PC-9 (cell line): ENCODE data around the gene NFATC1. TPM values are rescaled to one million over a fixed set of nuclear protein-coding genes. Genes with fewer than 3 reads are reported as not detected.

Experiments
- BruUV-seq: library from RNA; stranded (reverse); fragments of 400-500 nt; replicated peaks from 2 replicates; lab custom pipeline; 2021; lab: Mats Ljungman, UMichigan
- CTCF ChIA-PET: fragments of 300-600 bp; sonication (Branson Sonifier 250); formaldehyde crosslinking; loops from one replicate; lab custom pipeline; 2022; ENCODE audit warnings: antibody characterized with exemption; lab: Charles Lee
- POLR2A ChIA-PET: fragments of 300-600 bp; sonication (Branson Sonifier 250); formaldehyde crosslinking; loops from one replicate; lab custom pipeline; 2022; ENCODE audit warnings: antibody characterized with exemption; ENCODE audit not compliant: unreplicated experiment; lab: Charles Lee
- DNase-seq, 2 experiments: peaks; one replicate each; pipeline versions ENCODE4 v3.0.0 to v3.0.0-alpha.2; 2015 to 2022; ENCODE audit warnings: mixed read lengths in 1 of 2
- H2AFZ ChIP-seq: fragments of 200-600 bp; sonication (generic); 2 replicates; pipeline ENCODE4 v1.8.1; 2017; ENCODE audit warnings: antibody characterized with exemption
- H3F3A ChIP-seq: fragments of 200-600 bp; sonication (generic); 2 replicates; pipeline ENCODE4 v1.8.1; 2017; ENCODE audit warnings: antibody characterized with exemption, mild to moderate bottlenecking, low read depth; ENCODE audit not compliant: insufficient read depth
- H3K27ac ChIP-seq: fragments of 200-600 bp; sonication (generic); 2 replicates; pipeline ENCODE4 v1.6.1; 2016; ENCODE audit warnings: mixed run types
- H3K27me3 ChIP-seq: fragments of 200-600 bp; sonication (generic); 2 replicates; pipeline ENCODE4 v1.6.1; 2016; ENCODE audit warnings: low read depth, mixed run types; ENCODE audit not compliant: insufficient read depth
- H3K36me3 ChIP-seq: fragments of 200-600 bp; sonication (generic); 2 replicates; pipeline ENCODE4 v1.6.1; 2016; ENCODE audit warnings: low read depth, mixed run types
- H3K4me1 ChIP-seq: fragments of 200-600 bp; sonication (generic); replicated peaks from 2 replicates; pipeline ENCODE4 v1.6.1; 2016; ENCODE audit warnings: mixed run types; ENCODE audit not compliant: insufficient read depth
- H3K4me2 ChIP-seq: fragments of 200-600 bp; sonication (generic); 2 replicates; pipeline ENCODE4 v1.6.1; 2017; ENCODE audit warnings: mixed run types
- H3K4me3 ChIP-seq: fragments of 200-600 bp; sonication (generic); 2 replicates; pipeline ENCODE4 v1.6.1; 2016; ENCODE audit warnings: mixed run types
- H3K79me2 ChIP-seq: fragments of 200-600 bp; sonication (generic); 2 replicates; pipeline ENCODE4 v1.6.1; 2017; ENCODE audit warnings: low read depth, mixed run types
- H3K9me2 ChIP-seq: fragments of 200-600 bp; sonication (generic); 2 replicates; pipeline ENCODE4 v1.8.1; 2017; ENCODE audit warnings: mild to moderate bottlenecking; ENCODE audit not compliant: insufficient read depth
- H3K9me3 ChIP-seq: fragments of 200-600 bp; sonication (generic); 2 replicates; pipeline ENCODE4 v1.8.1; 2016; ENCODE audit warnings: low read depth; ENCODE audit not compliant: insufficient read depth
- H4K20me1 ChIP-seq: fragments of 200-600 bp; sonication (generic); 2 replicates; pipeline ENCODE4 v1.8.1; 2017; ENCODE audit not compliant: insufficient read depth
- CTCF ChIP-seq: fragments of 200-600 bp; sonication (generic); conservative IDR thresholded peaks from 2 replicates; pipeline ENCODE4 v1.6.1; 2017; ENCODE audit warnings: mixed run types, antibody characterized with exemption, mild to moderate bottlenecking, moderate library complexity
- EZH2 ChIP-seq: fragments of 200-600 bp; sonication (generic); IDR thresholded peaks from 2 replicates; pipeline ENCODE4 v1.8.0; 2017; ENCODE audit warnings: antibody characterized with exemption, low read depth
- intact Hi-C: fragments of 100-400 bp; cut with micrococcal nuclease; formaldehyde crosslinking; loops from one replicate; pipeline ENCODE4 v1.10.0; 2022; ENCODE audit not compliant: unreplicated experiment
- total RNA-seq: library from RNA; stranded (reverse); gene quantifications from 2 replicates; pipeline ENCODE4 v1.2.3, GENCODE V29; 2021

NFATC1 gene
- total RNA-seq, 1 experiment from 2014 or later = 2.6 TPM

- CTCF ChIA-PET = no interaction called here
- H2AFZ ChIP-seq = no peak overlapping the region
- no peak for DNase-seq
- H3K27ac ChIP-seq = no peak overlapping the region
- no peak overlapping the region for H3K4me3 ChIP-seq
- no peaks in the 10 kb centered on the region for H3K79me2 ChIP-seq
- no TSS peak for BruUV-seq
- no peaks in the 10 kb centered on the region for H3K9me3 ChIP-seq
- H3F3A ChIP-seq = no peaks in the 10 kb centered on the region
- intact Hi-C loops = no loop called here
- TF ChIP-seq EZH2 (no peak), CTCF (no peak)
- peaks cover 35% of the 10 kb centered on the region for H3K27me3 ChIP-seq
- H3K4me2 ChIP-seq = no peak overlapping the region
- no peaks in the 10 kb centered on the region for H3K9me2 ChIP-seq
- H3K36me3 ChIP-seq = no peaks in the 10 kb centered on the region
- POLR2A ChIA-PET = no interaction called here
- H3K4me1 ChIP-seq = no peaks in the 10 kb centered on the region
- H4K20me1 ChIP-seq = no peaks in the 10 kb centered on the region
Measured at GRCh38 chr18:79518683-79519128, 123.0 kb downstream of the NFATC1 start.

GRCh38 chr18:79519751-79520477, 124.2 kb downstream of the NFATC1 start:
- no TSS peak for BruUV-seq
- intact Hi-C loops = loop anchor here (10.0 kb wide), 1 partner anchor 125 kb away; no protein-coding TSS in a partner anchor
- Histone ChIP-seq H3K27me3 (peaks cover 23% of the 10 kb centered on the region), H3F3A (no peaks in the 10 kb centered on the region), H3K9me3 (no peaks in the 10 kb centered on the region), H3K9me2 (no peaks in the 10 kb centered on the region), H4K20me1 (no peaks in the 10 kb centered on the region), H3K27ac (no peak overlapping the region), H3K36me3 (no peaks in the 10 kb centered on the region), H3K4me2 (no peak overlapping the region), H3K79me2 (no peaks in the 10 kb centered on the region), H3K4me3 (no peak overlapping the region), H3K4me1 (no peaks in the 10 kb centered on the region), H2AFZ (no peak overlapping the region)
- ChIA-PET POLR2A (no interaction called here), CTCF (no interaction called here)
- DNase-seq = no peak
- no peak for TF ChIP-seq CTCF
- TF ChIP-seq EZH2 = no peak

- Histone ChIP-seq H3K27ac (no peak overlapping the region), H3K9me2 (no peaks in the 10 kb centered on the region), H3K4me3 (no peak overlapping the region), H3K4me2 (no peak overlapping the region), H3K36me3 (no peaks in the 10 kb centered on the region), H3K9me3 (no peaks in the 10 kb centered on the region), H3K27me3 (peaks cover 22% of the 10 kb centered on the region), H3K79me2 (no peaks in the 10 kb centered on the region), H4K20me1 (no peaks in the 10 kb centered on the region), H3K4me1 (no peaks in the 10 kb centered on the region), H3F3A (no peaks in the 10 kb centered on the region), H2AFZ (no peak overlapping the region)
- intact Hi-C loops = loop anchor here (10.0 kb wide), 1 partner anchor 124 kb away; no protein-coding TSS in a partner anchor
- BruUV-seq = no TSS peak
- TF ChIP-seq CTCF (no peak), EZH2 (no peak)
- ChIA-PET CTCF (no interaction called here), POLR2A (no interaction called here)
- no peak for DNase-seq
Measured at GRCh38 chr18:79520478-79521390, 125.0 kb downstream of the NFATC1 start.
